GM23338 (cell line): ENCODE data around the gene ZNF385B. TPM values are rescaled to one million over a fixed set of nuclear protein-coding genes. Genes with fewer than 3 reads are reported as not detected.

Experiments
- ATAC-seq: fragments of 200-7000 bp; cut with Tn5 transposase; 3 replicates; pipeline ENCODE4 v1.9.1; 2020
- DNase-seq: peaks from one replicate; pipeline ENCODE4 v3.0.0-alpha.2; 2015; ENCODE audit warnings: low spot score
- H2AFZ ChIP-seq: fragments of 200-600 bp; sonication (generic); 2 replicates; pipeline ENCODE4 v1.8.0; 2016; ENCODE audit warnings: antibody characterized with exemption, mild to moderate bottlenecking, moderate library complexity
- H3F3A ChIP-seq: fragments of 200-600 bp; sonication (generic); replicated peaks from 2 replicates; pipeline ENCODE4 v1.8.0; 2017; ENCODE audit warnings: antibody characterized with exemption, mixed run types, low read depth
- H3K27ac ChIP-seq: fragments of 200-600 bp; sonication (generic); 2 replicates; pipeline ENCODE4 v1.6.1; 2016; ENCODE audit warnings: low read depth
- H3K27me3 ChIP-seq: fragments of 200-600 bp; sonication (generic); 2 replicates; pipeline ENCODE4 v1.8.0; 2016; ENCODE audit warnings: mild to moderate bottlenecking, mixed run types, moderate library complexity; ENCODE audit not compliant: insufficient read depth
- H3K36me3 ChIP-seq: fragments of 200-600 bp; sonication (generic); 2 replicates; pipeline ENCODE4 v1.8.0; 2016; ENCODE audit warnings: mild to moderate bottlenecking; ENCODE audit not compliant: insufficient read depth
- H3K4me1 ChIP-seq: fragments of 200-600 bp; sonication (generic); 2 replicates; pipeline ENCODE4 v1.8.0; 2016; ENCODE audit warnings: mild to moderate bottlenecking, moderate library complexity; ENCODE audit not compliant: insufficient read depth
- H3K4me2 ChIP-seq: fragments of 200-600 bp; sonication (generic); 2 replicates; pipeline ENCODE4 v1.7.1; 2017; ENCODE audit warnings: mixed run types
- H3K4me3 ChIP-seq: fragments of 200-600 bp; sonication (generic); 2 replicates; pipeline ENCODE4 v1.6.1; 2016; ENCODE audit warnings: mixed run types
- H3K79me2 ChIP-seq: fragments of 200-600 bp; sonication (generic); replicated peaks from 2 replicates; pipeline ENCODE4 v1.8.0; 2017; ENCODE audit warnings: mild to moderate bottlenecking; ENCODE audit not compliant: insufficient read depth
- H3K9me2 ChIP-seq: fragments of 200-600 bp; sonication (generic); 2 replicates; pipeline ENCODE4 v1.8.0; 2017; ENCODE audit not compliant: insufficient read depth
- H4K20me1 ChIP-seq: fragments of 200-600 bp; sonication (generic); replicated peaks from 2 replicates; pipeline ENCODE4 v1.8.0; 2017; ENCODE audit warnings: mild to moderate bottlenecking; ENCODE audit not compliant: insufficient read depth
- H3K27ac Mint-ChIP-seq: 2 replicates; pipeline ENCODE4 v1.8.0; 2020; ENCODE audit warnings: inconsistent platforms, mild to moderate bottlenecking, moderate library complexity, mixed read lengths
- H3K27me3 Mint-ChIP-seq: 3 replicates; pipeline ENCODE4 v1.8.0; 2022; ENCODE audit warnings: low read depth, mild to moderate bottlenecking, moderate library complexity, mixed read lengths, inconsistent platforms; ENCODE audit not compliant: insufficient read depth, poor library complexity
- H3K36me3 Mint-ChIP-seq: 3 replicates; pipeline ENCODE4 v1.8.0; 2021; ENCODE audit warnings: low read depth, mild to moderate bottlenecking, inconsistent platforms, moderate library complexity, mixed read lengths
- H3K4me1 Mint-ChIP-seq: 3 replicates; pipeline ENCODE4 v1.8.0; 2020; ENCODE audit warnings: mild to moderate bottlenecking, inconsistent platforms, mixed read lengths
- H3K4me3 Mint-ChIP-seq: 3 replicates; pipeline ENCODE4 v1.8.0; 2021; ENCODE audit warnings: moderate library complexity, mild to moderate bottlenecking, inconsistent platforms, mixed read lengths
- H3K9me3 Mint-ChIP-seq: 3 replicates; pipeline ENCODE4 v1.8.0; 2020; ENCODE audit warnings: moderate library complexity, mild to moderate bottlenecking, inconsistent platforms, mixed read lengths
- CREB1 ChIP-seq: fragments of 250-450 bp; sonication (Bioruptor Pico); IDR thresholded peaks from 2 replicates; pipeline ENCODE4 v1.5.0; 2020; ENCODE audit warnings: low read depth, mild to moderate bottlenecking, moderate library complexity
- EZH2 ChIP-seq: fragments of 200-600 bp; sonication (generic); IDR thresholded peaks from one replicate; pipeline ENCODE4 v1.8.0; 2017; ENCODE audit warnings: antibody characterized with exemption, mild to moderate bottlenecking, low read depth; ENCODE audit not compliant: unreplicated experiment
- EZH2phosphoT487 ChIP-seq: fragments of 200-600 bp; sonication (generic); IDR thresholded peaks from one replicate; pipeline ENCODE4 v1.8.1; 2018; ENCODE audit warnings: antibody characterized with exemption; ENCODE audit not compliant: unreplicated experiment
- JUNB ChIP-seq: IDR thresholded peaks from one replicate; pipeline ENCODE4 v1.6.1; 2016; ENCODE audit warnings: antibody characterized with exemption; ENCODE audit not compliant: unreplicated experiment
- NANOG ChIP-seq: IDR thresholded peaks from 2 replicates; pipeline ENCODE4 v1.6.1; 2016; ENCODE audit warnings: antibody characterized with exemption, borderline replicate concordance
- POLR2AphosphoS5 ChIP-seq: IDR thresholded peaks from 2 replicates; pipeline ENCODE4 v1.6.1; 2016; ENCODE audit warnings: antibody characterized with exemption, low read depth
- STAT1 ChIP-seq: IDR thresholded peaks from one replicate; pipeline ENCODE4 v1.6.1; 2016; ENCODE audit warnings: antibody characterized with exemption; ENCODE audit not compliant: unreplicated experiment
- ZNF114 ChIP-seq: fragments of 250-450 bp; sonication (Bioruptor Pico); IDR thresholded peaks from 2 replicates; pipeline ENCODE4 v1.5.0; 2020; ENCODE audit warnings: mild to moderate bottlenecking, moderate library complexity
- polyA plus RNA-seq: library from polyadenylated mRNA; unstranded; fragments of >200 nt; fragmentation: Nextera tagmentation; extraction: Ambion mirVana; gene quantifications from 2 replicates; pipeline ENCODE4 v1.2.1, GENCODE V29; 2016
- total RNA-seq: library from RNA; depleted of rRNA; stranded (reverse); fragments of >200 nt; shearing (Covaris generic); gene quantifications from 2 replicates; pipeline ENCODE4 v1.2.3, GENCODE V29; 2014
- TF ChIP-seq, protein P1 (sequence below): IDR thresholded peaks from one replicate; pipeline ENCODE4 v1.6.1; 2018; ENCODE audit warnings: antibody characterized with exemption; ENCODE audit not compliant: unreplicated experiment
- TF ChIP-seq, protein P2 (sequence below): IDR thresholded peaks from 2 replicates; pipeline ENCODE4 v1.6.1; 2016; ENCODE audit warnings: antibody characterized with exemption
- TF ChIP-seq, protein P3 (sequence below): fragments of 250-450 bp; sonication (Bioruptor Pico); IDR thresholded peaks from 2 replicates; pipeline ENCODE4 v1.5.0; 2020; ENCODE audit warnings: mild to moderate bottlenecking, moderate library complexity

The ZNF385B gene
- total and polyA plus RNA-seq, 2 experiments from 2014 or later: 1.5 to 4.6 TPM

- TF ChIP-seq, protein P1, sequence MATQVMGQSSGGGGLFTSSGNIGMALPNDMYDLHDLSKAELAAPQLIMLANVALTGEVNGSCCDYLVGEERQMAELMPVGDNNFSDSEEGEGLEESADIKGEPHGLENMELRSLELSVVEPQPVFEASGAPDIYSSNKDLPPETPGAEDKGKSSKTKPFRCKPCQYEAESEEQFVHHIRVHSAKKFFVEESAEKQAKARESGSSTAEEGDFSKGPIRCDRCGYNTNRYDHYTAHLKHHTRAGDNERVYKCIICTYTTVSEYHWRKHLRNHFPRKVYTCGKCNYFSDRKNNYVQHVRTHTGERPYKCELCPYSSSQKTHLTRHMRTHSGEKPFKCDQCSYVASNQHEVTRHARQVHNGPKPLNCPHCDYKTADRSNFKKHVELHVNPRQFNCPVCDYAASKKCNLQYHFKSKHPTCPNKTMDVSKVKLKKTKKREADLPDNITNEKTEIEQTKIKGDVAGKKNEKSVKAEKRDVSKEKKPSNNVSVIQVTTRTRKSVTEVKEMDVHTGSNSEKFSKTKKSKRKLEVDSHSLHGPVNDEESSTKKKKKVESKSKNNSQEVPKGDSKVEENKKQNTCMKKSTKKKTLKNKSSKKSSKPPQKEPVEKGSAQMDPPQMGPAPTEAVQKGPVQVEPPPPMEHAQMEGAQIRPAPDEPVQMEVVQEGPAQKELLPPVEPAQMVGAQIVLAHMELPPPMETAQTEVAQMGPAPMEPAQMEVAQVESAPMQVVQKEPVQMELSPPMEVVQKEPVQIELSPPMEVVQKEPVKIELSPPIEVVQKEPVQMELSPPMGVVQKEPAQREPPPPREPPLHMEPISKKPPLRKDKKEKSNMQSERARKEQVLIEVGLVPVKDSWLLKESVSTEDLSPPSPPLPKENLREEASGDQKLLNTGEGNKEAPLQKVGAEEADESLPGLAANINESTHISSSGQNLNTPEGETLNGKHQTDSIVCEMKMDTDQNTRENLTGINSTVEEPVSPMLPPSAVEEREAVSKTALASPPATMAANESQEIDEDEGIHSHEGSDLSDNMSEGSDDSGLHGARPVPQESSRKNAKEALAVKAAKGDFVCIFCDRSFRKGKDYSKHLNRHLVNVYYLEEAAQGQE: no peak
- TF ChIP-seq ZNF114 (no peak), CREB1 (no peak), POLR2AphosphoS5 (no peak), NANOG (no peak)
Measured at GRCh38 chr2:179849719-179850118, 11.7 kb downstream of the ZNF385B start (continued).

DNA sequence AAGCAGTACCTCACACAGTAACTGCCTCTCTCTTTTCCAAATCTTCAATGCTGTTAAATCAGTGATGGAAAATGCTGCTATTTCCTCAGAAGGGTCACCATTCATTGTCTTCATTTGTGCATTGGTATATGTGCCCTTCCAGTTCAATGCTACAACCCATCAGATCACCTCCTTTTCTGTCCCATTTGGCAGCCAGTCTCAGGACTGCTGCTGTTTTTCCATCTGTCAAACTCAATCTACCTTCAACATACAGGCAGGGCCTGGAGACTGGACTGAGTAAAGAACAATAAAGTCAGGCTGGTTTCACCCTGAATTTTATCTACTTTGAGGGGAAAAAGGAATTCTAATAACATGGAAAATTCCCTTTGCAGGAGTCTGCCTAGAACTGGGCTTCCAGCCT lies 17.9 kb downstream of the ZNF385B start:
- peaks cover 3% of the 10 kb centered on the region for H3K4me1 Mint-ChIP-seq
- H2AFZ ChIP-seq: no peak overlapping the region
- H3K4me1 ChIP-seq: no peaks in the 10 kb centered on the region
- H3F3A ChIP-seq: no peaks in the 10 kb centered on the region
- no peak overlapping the region for H3K27ac Mint-ChIP-seq
- DNase-seq (no peak), ATAC-seq (no peak)
- H4K20me1 ChIP-seq: no peaks in the 10 kb centered on the region
- no peaks in the 10 kb centered on the region for H3K9me2 ChIP-seq
- no peaks in the 10 kb centered on the region for H3K27me3 ChIP-seq
- H3K27ac ChIP-seq: no peak overlapping the region
- H3K79me2 ChIP-seq: no peaks in the 10 kb centered on the region
- H3K27me3 Mint-ChIP-seq: no peaks in the 10 kb centered on the region
- H3K36me3 ChIP-seq: no peaks in the 10 kb centered on the region
- H3K4me3 ChIP-seq: no peak overlapping the region
- no peak overlapping the region for H3K4me3 Mint-ChIP-seq
- H3K9me3 Mint-ChIP-seq: no peaks in the 10 kb centered on the region
- no peaks in the 10 kb centered on the region for H3K36me3 Mint-ChIP-seq
- no peak overlapping the region for H3K4me2 ChIP-seq
- TF ChIP-seq POLR2AphosphoS5 (no peak), JUNB (no peak), EZH2phosphoT487 (no peak), EZH2 (no peak), NANOG (no peak), STAT1 (no peak), CREB1 (no peak)
- TF ChIP-seq, protein P2, sequence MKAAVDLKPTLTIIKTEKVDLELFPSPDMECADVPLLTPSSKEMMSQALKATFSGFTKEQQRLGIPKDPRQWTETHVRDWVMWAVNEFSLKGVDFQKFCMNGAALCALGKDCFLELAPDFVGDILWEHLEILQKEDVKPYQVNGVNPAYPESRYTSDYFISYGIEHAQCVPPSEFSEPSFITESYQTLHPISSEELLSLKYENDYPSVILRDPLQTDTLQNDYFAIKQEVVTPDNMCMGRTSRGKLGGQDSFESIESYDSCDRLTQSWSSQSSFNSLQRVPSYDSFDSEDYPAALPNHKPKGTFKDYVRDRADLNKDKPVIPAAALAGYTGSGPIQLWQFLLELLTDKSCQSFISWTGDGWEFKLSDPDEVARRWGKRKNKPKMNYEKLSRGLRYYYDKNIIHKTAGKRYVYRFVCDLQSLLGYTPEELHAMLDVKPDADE: no peak
- TF ChIP-seq, protein P3, sequence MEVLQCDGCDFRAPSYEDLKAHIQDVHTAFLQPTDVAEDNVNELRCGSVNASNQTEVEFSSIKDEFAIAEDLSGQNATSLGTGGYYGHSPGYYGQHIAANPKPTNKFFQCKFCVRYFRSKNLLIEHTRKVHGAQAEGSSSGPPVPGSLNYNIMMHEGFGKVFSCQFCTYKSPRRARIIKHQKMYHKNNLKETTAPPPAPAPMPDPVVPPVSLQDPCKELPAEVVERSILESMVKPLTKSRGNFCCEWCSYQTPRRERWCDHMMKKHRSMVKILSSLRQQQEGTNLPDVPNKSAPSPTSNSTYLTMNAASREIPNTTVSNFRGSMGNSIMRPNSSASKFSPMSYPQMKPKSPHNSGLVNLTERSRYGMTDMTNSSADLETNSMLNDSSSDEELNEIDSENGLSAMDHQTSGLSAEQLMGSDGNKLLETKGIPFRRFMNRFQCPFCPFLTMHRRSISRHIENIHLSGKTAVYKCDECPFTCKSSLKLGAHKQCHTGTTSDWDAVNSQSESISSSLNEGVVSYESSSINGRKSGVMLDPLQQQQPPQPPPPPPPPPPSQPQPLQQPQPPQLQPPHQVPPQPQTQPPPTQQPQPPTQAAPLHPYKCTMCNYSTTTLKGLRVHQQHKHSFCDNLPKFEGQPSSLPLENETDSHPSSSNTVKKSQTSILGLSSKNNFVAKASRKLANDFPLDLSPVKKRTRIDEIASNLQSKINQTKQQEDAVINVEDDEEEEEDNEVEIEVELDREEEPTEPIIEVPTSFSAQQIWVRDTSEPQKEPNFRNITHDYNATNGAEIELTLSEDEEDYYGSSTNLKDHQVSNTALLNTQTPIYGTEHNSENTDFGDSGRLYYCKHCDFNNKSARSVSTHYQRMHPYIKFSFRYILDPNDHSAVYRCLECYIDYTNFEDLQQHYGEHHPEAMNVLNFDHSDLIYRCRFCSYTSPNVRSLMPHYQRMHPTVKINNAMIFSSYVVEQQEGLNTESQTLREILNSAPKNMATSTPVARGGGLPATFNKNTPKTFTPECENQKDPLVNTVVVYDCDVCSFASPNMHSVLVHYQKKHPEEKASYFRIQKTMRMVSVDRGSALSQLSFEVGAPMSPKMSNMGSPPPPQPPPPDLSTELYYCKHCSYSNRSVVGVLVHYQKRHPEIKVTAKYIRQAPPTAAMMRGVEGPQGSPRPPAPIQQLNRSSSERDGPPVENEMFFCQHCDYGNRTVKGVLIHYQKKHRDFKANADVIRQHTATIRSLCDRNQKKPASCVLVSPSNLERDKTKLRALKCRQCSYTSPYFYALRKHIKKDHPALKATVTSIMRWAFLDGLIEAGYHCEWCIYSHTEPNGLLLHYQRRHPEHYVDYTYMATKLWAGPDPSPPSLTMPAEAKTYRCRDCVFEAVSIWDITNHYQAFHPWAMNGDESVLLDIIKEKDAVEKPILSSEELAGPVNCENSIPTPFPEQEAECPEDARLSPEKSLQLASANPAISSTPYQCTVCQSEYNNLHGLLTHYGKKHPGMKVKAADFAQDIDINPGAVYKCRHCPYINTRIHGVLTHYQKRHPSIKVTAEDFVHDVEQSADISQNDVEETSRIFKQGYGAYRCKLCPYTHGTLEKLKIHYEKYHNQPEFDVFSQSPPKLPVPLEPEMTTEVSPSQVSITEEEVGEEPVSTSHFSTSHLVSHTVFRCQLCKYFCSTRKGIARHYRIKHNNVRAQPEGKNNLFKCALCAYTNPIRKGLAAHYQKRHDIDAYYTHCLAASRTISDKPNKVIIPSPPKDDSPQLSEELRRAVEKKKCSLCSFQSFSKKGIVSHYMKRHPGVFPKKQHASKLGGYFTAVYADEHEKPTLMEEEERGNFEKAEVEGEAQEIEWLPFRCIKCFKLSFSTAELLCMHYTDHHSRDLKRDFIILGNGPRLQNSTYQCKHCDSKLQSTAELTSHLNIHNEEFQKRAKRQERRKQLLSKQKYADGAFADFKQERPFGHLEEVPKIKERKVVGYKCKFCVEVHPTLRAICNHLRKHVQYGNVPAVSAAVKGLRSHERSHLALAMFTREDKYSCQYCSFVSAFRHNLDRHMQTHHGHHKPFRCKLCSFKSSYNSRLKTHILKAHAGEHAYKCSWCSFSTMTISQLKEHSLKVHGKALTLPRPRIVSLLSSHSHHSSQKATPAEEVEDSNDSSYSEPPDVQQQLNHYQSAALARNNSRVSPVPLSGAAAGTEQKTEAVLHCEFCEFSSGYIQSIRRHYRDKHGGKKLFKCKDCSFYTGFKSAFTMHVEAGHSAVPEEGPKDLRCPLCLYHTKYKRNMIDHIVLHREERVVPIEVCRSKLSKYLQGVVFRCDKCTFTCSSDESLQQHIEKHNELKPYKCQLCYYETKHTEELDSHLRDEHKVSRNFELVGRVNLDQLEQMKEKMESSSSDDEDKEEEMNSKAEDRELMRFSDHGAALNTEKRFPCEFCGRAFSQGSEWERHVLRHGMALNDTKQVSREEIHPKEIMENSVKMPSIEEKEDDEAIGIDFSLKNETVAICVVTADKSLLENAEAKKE (CRISPR knock-in tag): no peak
- TF ChIP-seq, protein P1: no peak
